Upper lobe of left lung (tissue), 6 donors: ENCODE results near the gene IL1R1. TPM values are rescaled to one million over a fixed set of nuclear protein-coding genes. Genes with fewer than 3 reads are reported as not detected.

Experiments used
- ATAC-seq, 2 donors: fragments of 200-7000 bp; cut with Tn5 transposase; one replicate each; pipeline ENCODE4 v1.9.1; 2022; ENCODE audit warnings: mild to moderate bottlenecking in 2 of 2, moderate library complexity in 2 of 2; ENCODE audit not compliant: low FRiP score in 2 of 2
- DNase-seq, 2 donors: peaks; one replicate each; pipeline ENCODE4 v3.0.0-alpha.2; 2019 to 2020
- H3K27ac ChIP-seq, 4 donors: fragments of 200-600 bp; sonication (generic); one replicate each; pipeline ENCODE4 v1.5.1; 2016 to 2019
- H3K27me3 ChIP-seq, 4 donors: fragments of 200-600 bp; sonication (generic); one replicate each; pipeline ENCODE4 v1.5.1; 2017 to 2019
- H3K36me3 ChIP-seq, 4 donors: fragments of 200-600 bp; sonication (generic); one replicate each; pipeline ENCODE4 v1.5.1; 2016 to 2019
- H3K4me1 ChIP-seq, 4 donors: fragments of 200-600 bp; sonication (generic); one replicate each; pipeline ENCODE4 v1.5.1; 2018 to 2019
- H3K4me3 ChIP-seq, 4 donors: fragments of 200-600 bp; sonication (generic); one replicate each; pipeline ENCODE4 v1.5.1; 2017 to 2019; ENCODE audit warnings: mild to moderate bottlenecking in 2 of 4, moderate library complexity in 1 of 4
- H3K9me3 ChIP-seq, 4 donors: fragments of 200-600 bp; sonication (generic); one replicate each; pipeline ENCODE4 v1.5.1; 2018 to 2019
- EP300 ChIP-seq, 4 donors: sonication (generic); formaldehyde crosslinking; IDR thresholded peaks; one replicate each; pipeline ENCODE4 v1.5.1; 2017; ENCODE audit warnings: antibody characterized with exemption in 4 of 4, control low read depth in 2 of 4
- POLR2A ChIP-seq, 4 donors: fragments of 450-650 bp; IDR thresholded peaks; one replicate each; pipeline ENCODE4 v1.5.1; 2016 to 2017; ENCODE audit warnings: antibody characterized with exemption in 4 of 4, mild to moderate bottlenecking in 2 of 4
- POLR2AphosphoS5 ChIP-seq, 2 donors: sonication (generic); formaldehyde crosslinking; IDR thresholded peaks; one replicate each; pipeline ENCODE4 v1.5.1; 2017; ENCODE audit warnings: antibody characterized with exemption in 2 of 2
- WGBS, 2 donors: methylation state at CpG; one replicate each; pipeline ENCODE4 v1.1.5; 2017 to 2018; 5-methylcytosine and 5-hydroxymethylcytosine counted together
- total RNA-seq, 6 donors: library from RNA; depleted of rRNA in 4 of 6; stranded (reverse); fragments of >200 nt in 4 of 6; gene quantifications; one replicate each; pipeline versions ENCODE4 v1.1.0 to v1.2.1, GENCODE V29; 2016 to 2021
- TF ChIP-seq, protein P1 (sequence below), 6 experiments: fragments of 450-650 bp in 4 of 6; fragments of 200-600 bp in 2 of 6; sonication (generic) in 2 of 6; IDR thresholded peaks; one replicate each; pipeline ENCODE4 v1.5.1; 2016 to 2019; ENCODE audit warnings: antibody characterized with exemption in 6 of 6
- donor health status: DM: no; HTN: no; CAD: no; lungs with moderate emphysema.
- donor health status: DM: no; HTN: yes; CAD: no; lungs with severe emphysema.

The IL1R1 gene
- total RNA-seq, 6 donors from 2014 or later, result 48.2 to 148 (median 111) TPM

- H3K27ac ChIP-seq, result no peak overlapping the region
- WGBS, 2 donors, result 84 to 85% methylated on average over 7 to 8 of the region's 8 CpGs
- H3K4me3 ChIP-seq, result no peak overlapping the region
- ATAC-seq (no peak), DNase-seq (no peak)
- TF ChIP-seq POLR2AphosphoS5 (IDR thresholded peaks at IDR 0.05), result no peak
- no peak for TF ChIP-seq POLR2A (IDR thresholded peaks at IDR 0.05)
- TF ChIP-seq, protein P1, sequence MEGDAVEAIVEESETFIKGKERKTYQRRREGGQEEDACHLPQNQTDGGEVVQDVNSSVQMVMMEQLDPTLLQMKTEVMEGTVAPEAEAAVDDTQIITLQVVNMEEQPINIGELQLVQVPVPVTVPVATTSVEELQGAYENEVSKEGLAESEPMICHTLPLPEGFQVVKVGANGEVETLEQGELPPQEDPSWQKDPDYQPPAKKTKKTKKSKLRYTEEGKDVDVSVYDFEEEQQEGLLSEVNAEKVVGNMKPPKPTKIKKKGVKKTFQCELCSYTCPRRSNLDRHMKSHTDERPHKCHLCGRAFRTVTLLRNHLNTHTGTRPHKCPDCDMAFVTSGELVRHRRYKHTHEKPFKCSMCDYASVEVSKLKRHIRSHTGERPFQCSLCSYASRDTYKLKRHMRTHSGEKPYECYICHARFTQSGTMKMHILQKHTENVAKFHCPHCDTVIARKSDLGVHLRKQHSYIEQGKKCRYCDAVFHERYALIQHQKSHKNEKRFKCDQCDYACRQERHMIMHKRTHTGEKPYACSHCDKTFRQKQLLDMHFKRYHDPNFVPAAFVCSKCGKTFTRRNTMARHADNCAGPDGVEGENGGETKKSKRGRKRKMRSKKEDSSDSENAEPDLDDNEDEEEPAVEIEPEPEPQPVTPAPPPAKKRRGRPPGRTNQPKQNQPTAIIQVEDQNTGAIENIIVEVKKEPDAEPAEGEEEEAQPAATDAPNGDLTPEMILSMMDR (IDR thresholded peaks at IDR 0.05), result no peak
- no peak for TF ChIP-seq EP300 (IDR thresholded peaks at IDR 0.05)
- H3K27me3 ChIP-seq, result no peaks in the 10 kb centered on the region
- H3K9me3 ChIP-seq, result no peaks in the 10 kb centered on the region
- H3K4me1 ChIP-seq, result peaks cover 20 to 32% (median 30%) of the 10 kb centered on the region in 4 donors
- H3K36me3 ChIP-seq, result no peaks in the 10 kb centered on the region
Measured at GRCh38 chr2:102224824-102225739, 82.5 kb downstream of the IL1R1 start.

DNA sequence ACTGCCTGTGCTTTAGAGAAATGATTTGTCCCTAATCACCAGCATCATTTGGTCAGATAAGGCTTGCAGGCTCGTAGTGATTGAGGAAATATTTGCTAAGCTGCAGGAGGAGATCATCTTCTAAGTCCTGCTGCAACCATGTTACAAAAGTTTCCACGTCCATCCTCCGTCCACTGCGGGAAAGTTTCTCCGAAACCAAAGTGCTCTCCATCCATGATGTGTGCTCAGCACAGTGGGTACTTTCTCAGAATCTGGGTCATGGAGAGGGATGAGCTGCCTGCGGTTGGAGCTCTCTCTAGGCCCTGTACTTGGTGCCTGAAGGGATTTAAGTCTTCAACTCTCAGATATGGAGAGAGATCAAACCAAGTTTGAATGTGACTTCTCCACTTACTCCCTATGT lies 83.6 kb downstream of the IL1R1 start:
- Histone ChIP-seq H3K27ac (peak overlapping the region; percentile 85 to 92 (median 92)), H3K4me1 (peaks cover 20 to 32% (median 30%) of the 10 kb centered on the region in 4 donors), H3K4me3 (no peak overlapping the region), H3K36me3 (no peaks in the 10 kb centered on the region), H3K27me3 (no peaks in the 10 kb centered on the region), H3K9me3 (no peaks in the 10 kb centered on the region)
- 83 to 90% methylated on average over 5 to 6 of the region's 6 CpGs for WGBS, 2 donors
- ATAC-seq (no peak), DNase-seq (no peak)
- TF ChIP-seq, protein P1 (IDR thresholded peaks at IDR 0.05), result no peak
- TF ChIP-seq POLR2A (IDR thresholded peaks at IDR 0.05) (no peak), EP300 (IDR thresholded peaks at IDR 0.05) (no peak), POLR2AphosphoS5 (IDR thresholded peaks at IDR 0.05) (no peak)

GRCh38 chr2:102226612-102227391 lies 84.3 kb downstream of the IL1R1 start:
- no peak for ATAC-seq
- Histone ChIP-seq H3K9me3 (no peaks in the 10 kb centered on the region), H3K27ac (peak overlapping the region; percentile 85 to 92 (median 92)), H3K36me3 (no peaks in the 10 kb centered on the region), H3K4me1 (peaks cover 20 to 32% (median 30%) of the 10 kb centered on the region in 4 donors), H3K4me3 (no peak overlapping the region), H3K27me3 (no peaks in the 10 kb centered on the region)
- peak in 1 of 2 donors; percentile 43 for DNase-seq
- no peak for TF ChIP-seq POLR2AphosphoS5 (IDR thresholded peaks at IDR 0.05)
- TF ChIP-seq EP300 (IDR thresholded peaks at IDR 0.05), result no peak
- no peak for TF ChIP-seq POLR2A (IDR thresholded peaks at IDR 0.05)
- TF ChIP-seq, protein P1 (IDR thresholded peaks at IDR 0.05), result no peak
- 47 to 51% methylated on average over 7 of the region's 7 CpGs for WGBS, 2 donors

GRCh38 chr2:102229141-102229769 lies 86.7 kb downstream of the IL1R1 start:
- H3K9me3 ChIP-seq, result no peaks in the 10 kb centered on the region
- H3K27ac ChIP-seq, result peak overlapping the region in 2 of 4 donors; percentile 92
- no peak for ATAC-seq
- no peaks in the 10 kb centered on the region for H3K36me3 ChIP-seq
- no peak overlapping the region for H3K4me3 ChIP-seq
- WGBS, 2 donors, result 84 to 89% methylated on average over 6 of the region's 6 CpGs
- DNase-seq, result no peak
- TF ChIP-seq POLR2AphosphoS5 (IDR thresholded peaks at IDR 0.05) (no peak), EP300 (IDR thresholded peaks at IDR 0.05) (no peak), POLR2A (IDR thresholded peaks at IDR 0.05) (no peak)
- TF ChIP-seq, protein P1 (IDR thresholded peaks at IDR 0.05), result no peak
- peaks cover 20 to 32% (median 30%) of the 10 kb centered on the region in 4 donors for H3K4me1 ChIP-seq
- no peaks in the 10 kb centered on the region for H3K27me3 ChIP-seq

Other genes with a start within 250 kb of the IL1R1 start
- 10 to 100 TPM; 24.7 to 84.8 (median 60.0) TPM for gene IL1R2, start 150.8 kb upstream of the IL1R1 start, total RNA-seq
- 1 to 10 TPM in 3 of 6 donors, under 1 TPM in 2, not detected in 1; 0.57 to 1.7 (median 1.4) TPM for gene IL1RL2, start 44.3 kb downstream of the IL1R1 start, total RNA-seq
- gene IL1RL1, start 168.8 kb downstream of the IL1R1 start, total RNA-seq, result 100 to 1,000 TPM in 1 of 6 donors, 10 to 100 TPM in 5; 26.2 to 203 (median 53.1) TPM
- gene IL18R1, start 213.1 kb downstream of the IL1R1 start, total RNA-seq, result 10 to 100 TPM in 5 of 6 donors, 1 to 10 TPM in 1; 9.4 to 46.9 (median 34.8) TPM